ENCODE measurements around the gene SEC16B. TPM values are rescaled to one million over a fixed set of nuclear protein-coding genes. Genes with fewer than 3 reads are reported as not detected.
A peak's percentile ranks its signal among the peaks of the same experiment; 100 is the strongest.

The SEC16B gene
- total and polyA plus RNA-seq, 4 donors: 2.5 to 3.9 (median 3.3) TPM

GRCh38 chr1:177965293-177965692 is 4.6 kb downstream of the SEC16B start:
- no peak overlapping the region for H3K27ac ChIP-seq (ENCODE audit: low read depth, low read length)
- H3K9me3 ChIP-seq (ENCODE audit: control insufficient read depth, insufficient read depth, low read length): no peaks in the 10 kb centered on the region
- no CpG with 5 or more reads among the region's 4 CpGs for whole genome bisulfite sequencing (ENCODE audit: insufficient coverage)
- H3K4me1 ChIP-seq (ENCODE audit: control insufficient read depth, insufficient read depth, low read length): no peaks in the 10 kb centered on the region
- H3K4me3 ChIP-seq (ENCODE audit: low read depth, low read length): no peak overlapping the region
- no peak for DNase-seq (ENCODE audit: low read depth in 4 of 6, low spot score in 6 of 6)
- H3K27me3 ChIP-seq (ENCODE audit: control insufficient read depth, insufficient read depth, low read length): no peaks in the 10 kb centered on the region
- H3K36me3 ChIP-seq (ENCODE audit: control insufficient read depth, insufficient read depth, low read length): peaks cover 9% of the 10 kb centered on the region

GRCh38 chr1:177964336-177964735 is 5.5 kb downstream of the SEC16B start:
- WGBS (ENCODE audit: insufficient coverage): 94% methylated on average over 5 of the region's 5 CpGs
- Histone ChIP-seq H3K4me3 (ENCODE audit: low read depth, low read length) (no peak overlapping the region), H3K36me3 (ENCODE audit: control insufficient read depth, insufficient read depth, low read length) (peaks cover 9% of the 10 kb centered on the region), H3K4me1 (ENCODE audit: control insufficient read depth, insufficient read depth, low read length) (no peaks in the 10 kb centered on the region), H3K27me3 (ENCODE audit: control insufficient read depth, insufficient read depth, low read length) (no peaks in the 10 kb centered on the region), H3K9me3 (ENCODE audit: control insufficient read depth, insufficient read depth, low read length) (no peaks in the 10 kb centered on the region), H3K27ac (ENCODE audit: low read depth, low read length) (no peak overlapping the region)
- DNase-seq (ENCODE audit: low read depth in 4 of 6, low spot score in 6 of 6): no peak

- peaks cover 4% of the 10 kb centered on the region for H3K4me1 ChIP-seq (ENCODE audit: control insufficient read depth, insufficient read depth, low read length)
- H3K36me3 ChIP-seq (ENCODE audit: control insufficient read depth, insufficient read depth, low read length): peaks cover 7% of the 10 kb centered on the region
- 50% methylated on average over 2 of the region's 3 CpGs for WGBS (ENCODE audit: insufficient coverage)
- H3K4me3 ChIP-seq (ENCODE audit: low read depth, low read length): no peak overlapping the region
- DNase-seq (ENCODE audit: low read depth in 4 of 6, low spot score in 6 of 6): no peak
- H3K9me3 ChIP-seq (ENCODE audit: control insufficient read depth, insufficient read depth, low read length): no peaks in the 10 kb centered on the region
- H3K27me3 ChIP-seq (ENCODE audit: control insufficient read depth, insufficient read depth, low read length): no peaks in the 10 kb centered on the region
- no peak overlapping the region for H3K27ac ChIP-seq (ENCODE audit: low read depth, low read length)
Measured at GRCh38 chr1:177960939-177961622, 8.8 kb downstream of the SEC16B start.

DNA sequence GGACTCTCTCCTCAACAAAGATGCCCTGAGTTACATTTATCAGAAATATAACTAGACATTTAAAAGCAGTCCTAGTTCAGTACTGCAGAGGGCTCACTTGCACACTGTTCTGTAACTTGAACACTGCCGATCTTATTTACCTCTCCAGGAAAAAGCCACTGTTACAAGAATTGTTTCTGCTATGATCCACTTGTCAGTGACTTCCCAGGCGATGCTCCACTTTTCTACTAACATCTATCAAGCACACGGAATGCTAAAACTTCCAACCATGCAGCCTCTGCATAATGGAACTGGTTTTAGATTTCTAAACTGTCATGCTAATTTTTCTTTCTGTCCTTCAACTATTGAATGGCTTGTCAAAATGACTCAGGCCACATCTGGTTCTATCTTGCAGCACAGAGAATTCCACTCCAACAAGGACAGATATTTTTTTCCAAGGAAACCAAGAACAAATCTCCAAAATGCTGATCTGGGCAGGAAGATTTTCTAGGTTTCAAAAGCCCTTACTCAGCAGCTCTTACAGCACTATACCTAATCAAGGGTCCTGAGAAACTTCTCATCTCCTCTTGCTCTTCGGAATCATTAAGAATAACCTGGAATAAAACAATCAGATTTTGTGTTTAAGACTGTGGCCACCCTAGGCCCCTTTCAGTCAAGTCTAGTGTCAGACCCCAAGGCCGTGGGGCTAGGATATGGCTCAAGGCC is 9.9 kb downstream of the SEC16B start:
- H3K4me3 ChIP-seq (ENCODE audit: low read depth, low read length): no peak overlapping the region
- no peak overlapping the region for H3K27ac ChIP-seq (ENCODE audit: low read depth, low read length)
- 40% methylated on average over 3 of the region's 5 CpGs for WGBS (ENCODE audit: insufficient coverage)
- no peaks in the 10 kb centered on the region for H3K27me3 ChIP-seq (ENCODE audit: control insufficient read depth, insufficient read depth, low read length)
- peak in 3 of 6 donors; percentile 33 to 88 (median 58) for DNase-seq (ENCODE audit: low read depth in 4 of 6, low spot score in 6 of 6)
- H3K9me3 ChIP-seq (ENCODE audit: control insufficient read depth, insufficient read depth, low read length): no peaks in the 10 kb centered on the region
- H3K4me1 ChIP-seq (ENCODE audit: control insufficient read depth, insufficient read depth, low read length): peaks cover 4% of the 10 kb centered on the region
- H3K36me3 ChIP-seq (ENCODE audit: control insufficient read depth, insufficient read depth, low read length): peaks cover 7% of the 10 kb centered on the region

- Histone ChIP-seq H3K36me3 (ENCODE audit: control insufficient read depth, insufficient read depth, low read length) (no peaks in the 10 kb centered on the region), H3K27me3 (ENCODE audit: control insufficient read depth, insufficient read depth, low read length) (no peaks in the 10 kb centered on the region), H3K4me3 (ENCODE audit: low read depth, low read length) (no peak overlapping the region), H3K4me1 (ENCODE audit: control insufficient read depth, insufficient read depth, low read length) (peaks cover 4% of the 10 kb centered on the region), H3K27ac (ENCODE audit: low read depth, low read length) (no peak overlapping the region), H3K9me3 (ENCODE audit: control insufficient read depth, insufficient read depth, low read length) (no peaks in the 10 kb centered on the region)
- no peak for DNase-seq (ENCODE audit: low read depth in 4 of 6, low spot score in 6 of 6)
- WGBS (ENCODE audit: insufficient coverage): 89% methylated on average over 5 of the region's 7 CpGs
Measured at GRCh38 chr1:177958092-177958491, 11.8 kb downstream of the SEC16B start.

GRCh38 chr1:177954076-177954475 is 15.8 kb downstream of the SEC16B start:
- no peaks in the 10 kb centered on the region for H3K9me3 ChIP-seq (ENCODE audit: control insufficient read depth, insufficient read depth, low read length)
- no peaks in the 10 kb centered on the region for H3K36me3 ChIP-seq (ENCODE audit: control insufficient read depth, insufficient read depth, low read length)
- no peak overlapping the region for H3K27ac ChIP-seq (ENCODE audit: low read depth, low read length)
- H3K4me1 ChIP-seq (ENCODE audit: control insufficient read depth, insufficient read depth, low read length): peaks cover 4% of the 10 kb centered on the region
- H3K4me3 ChIP-seq (ENCODE audit: low read depth, low read length): no peak overlapping the region
- DNase-seq (ENCODE audit: low read depth in 4 of 6, low spot score in 6 of 6): no peak
- 100% methylated on average over 2 of the region's 2 CpGs for WGBS (ENCODE audit: insufficient coverage)
- H3K27me3 ChIP-seq (ENCODE audit: control insufficient read depth, insufficient read depth, low read length): no peaks in the 10 kb centered on the region

DNA sequence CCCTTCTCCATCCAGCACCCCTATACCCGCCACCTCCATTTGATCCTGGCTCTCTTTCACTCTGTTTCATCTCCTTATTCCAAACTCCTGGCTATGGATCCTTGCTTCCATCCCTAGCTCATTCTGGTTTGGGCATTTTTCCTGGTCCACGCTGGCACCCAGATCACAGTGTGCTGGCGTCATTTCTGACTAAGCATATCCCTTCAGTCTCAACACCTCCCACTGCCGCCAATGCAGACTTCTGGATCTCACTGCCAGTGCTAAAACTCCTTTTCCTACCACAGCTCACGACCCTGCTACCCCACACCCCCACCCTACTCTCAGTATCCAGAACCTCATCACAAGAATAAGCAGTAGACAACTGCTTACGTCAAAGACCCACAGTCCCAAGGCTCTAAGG is 16.3 kb downstream of the SEC16B start:
- H3K4me3 ChIP-seq (ENCODE audit: low read depth, low read length): no peak overlapping the region
- 88% methylated on average over 6 of the region's 6 CpGs for WGBS (ENCODE audit: insufficient coverage)
- H3K27me3 ChIP-seq (ENCODE audit: control insufficient read depth, insufficient read depth, low read length): no peaks in the 10 kb centered on the region
- DNase-seq (ENCODE audit: low read depth in 4 of 6, low spot score in 6 of 6): peak in 1 of 6 donors; percentile 32
- H3K27ac ChIP-seq (ENCODE audit: low read depth, low read length): no peak overlapping the region
- no peaks in the 10 kb centered on the region for H3K9me3 ChIP-seq (ENCODE audit: control insufficient read depth, insufficient read depth, low read length)
- peaks cover 4% of the 10 kb centered on the region for H3K4me1 ChIP-seq (ENCODE audit: control insufficient read depth, insufficient read depth, low read length)
- no peaks in the 10 kb centered on the region for H3K36me3 ChIP-seq (ENCODE audit: control insufficient read depth, insufficient read depth, low read length)

DNA sequence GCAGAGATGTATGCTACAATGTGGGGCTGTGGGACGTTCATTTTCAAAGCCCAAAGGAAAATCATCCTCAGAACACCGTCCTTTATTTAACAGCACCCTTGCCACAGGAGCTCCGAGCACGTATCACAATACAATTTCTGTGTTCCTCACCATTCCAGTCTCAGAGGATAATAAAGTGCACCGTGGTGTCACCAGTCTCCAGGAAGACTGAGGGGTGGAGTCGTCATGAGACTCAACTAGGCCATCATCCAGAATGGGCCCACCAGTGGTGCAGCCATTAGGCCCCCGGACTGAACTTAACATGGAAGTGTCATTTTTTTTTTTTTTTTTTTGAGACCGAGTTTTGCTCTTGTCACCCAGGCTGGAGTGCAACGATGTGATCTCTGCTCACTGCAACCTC is 17.2 kb downstream of the SEC16B start:
- Histone ChIP-seq H3K9me3 (ENCODE audit: control insufficient read depth, insufficient read depth, low read length) (no peaks in the 10 kb centered on the region), H3K4me3 (ENCODE audit: low read depth, low read length) (no peak overlapping the region), H3K27ac (ENCODE audit: low read depth, low read length) (no peak overlapping the region), H3K36me3 (ENCODE audit: control insufficient read depth, insufficient read depth, low read length) (no peaks in the 10 kb centered on the region), H3K27me3 (ENCODE audit: control insufficient read depth, insufficient read depth, low read length) (no peaks in the 10 kb centered on the region), H3K4me1 (ENCODE audit: control insufficient read depth, insufficient read depth, low read length) (no peaks in the 10 kb centered on the region)
- WGBS (ENCODE audit: insufficient coverage): 60% methylated on average over 1 of the region's 9 CpGs
- no peak for DNase-seq (ENCODE audit: low read depth in 4 of 6, low spot score in 6 of 6)

GRCh38 chr1:177952249-177952648 is 17.6 kb downstream of the SEC16B start:
- Histone ChIP-seq H3K36me3 (ENCODE audit: control insufficient read depth, insufficient read depth, low read length) (no peaks in the 10 kb centered on the region), H3K4me3 (ENCODE audit: low read depth, low read length) (no peak overlapping the region), H3K9me3 (ENCODE audit: control insufficient read depth, insufficient read depth, low read length) (no peaks in the 10 kb centered on the region), H3K27me3 (ENCODE audit: control insufficient read depth, insufficient read depth, low read length) (no peaks in the 10 kb centered on the region), H3K4me1 (ENCODE audit: control insufficient read depth, insufficient read depth, low read length) (no peaks in the 10 kb centered on the region), H3K27ac (ENCODE audit: low read depth, low read length) (no peak overlapping the region)
- DNase-seq (ENCODE audit: low read depth in 4 of 6, low spot score in 6 of 6): peak in 1 of 6 donors; percentile 80
- WGBS (ENCODE audit: insufficient coverage): 74% methylated on average over 6 of the region's 7 CpGs

DNA sequence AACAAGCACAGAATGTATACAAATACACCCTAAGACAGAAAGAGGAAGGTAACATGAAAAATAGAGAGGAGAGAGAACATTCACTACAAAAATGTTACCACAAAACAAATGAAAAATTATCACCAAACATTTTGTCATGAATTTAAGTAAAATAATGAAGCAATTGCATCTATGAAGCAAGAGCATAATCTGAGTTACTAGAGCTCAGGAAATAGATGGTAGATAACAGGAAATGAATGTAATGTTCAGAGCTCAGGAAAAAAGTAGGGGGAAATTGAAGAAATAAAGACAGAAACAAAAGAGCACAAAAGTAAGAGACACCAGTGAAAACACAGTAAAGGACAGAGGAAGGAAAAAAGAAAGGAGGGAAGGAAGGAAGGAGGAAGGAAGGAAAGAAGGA is 19.4 kb downstream of the SEC16B start:
- Histone ChIP-seq H3K9me3 (ENCODE audit: control insufficient read depth, insufficient read depth, low read length) (no peaks in the 10 kb centered on the region), H3K4me1 (ENCODE audit: control insufficient read depth, insufficient read depth, low read length) (peaks cover 7% of the 10 kb centered on the region), H3K4me3 (ENCODE audit: low read depth, low read length) (no peak overlapping the region), H3K27ac (ENCODE audit: low read depth, low read length) (no peak overlapping the region), H3K27me3 (ENCODE audit: control insufficient read depth, insufficient read depth, low read length) (no peaks in the 10 kb centered on the region), H3K36me3 (ENCODE audit: control insufficient read depth, insufficient read depth, low read length) (no peaks in the 10 kb centered on the region)
- no peak for DNase-seq (ENCODE audit: low read depth in 4 of 6, low spot score in 6 of 6)

All from spinal cord (tissue), 10 donors.